ENCODE results near the gene P2RX3.

P2RX3 gene

GRCh38 chr11:57376095-57377090, 38.2 kb downstream of the P2RX3 start:
- no peak for DNase-seq

GRCh38 chr11:57377107-57377506, 39.0 kb downstream of the P2RX3 start:
- DNase-seq: no peak

GRCh38 chr11:57378186-57378585, 40.0 kb downstream of the P2RX3 start:
- no peak for DNase-seq

GRCh38 chr11:57379732-57380131, 41.6 kb downstream of the P2RX3 start:
- DNase-seq: no peak

GRCh38 chr11:57380975-57381374, 42.8 kb downstream of the P2RX3 start, which contains the start of gene PRG3:
Gene PRG3 (minus strand): TSS chr11:57381150. CDS start chr11:57380708, 442 bp downstream.
- no peak for DNase-seq

- DNase-seq: no peak
Observed at GRCh38 chr11:57386178-57386940, 48.2 kb downstream of the P2RX3 start.

- no peak for DNase-seq
Observed at GRCh38 chr11:57387289-57388030, 49.3 kb downstream of the P2RX3 start.

GRCh38 chr11:57390535-57390934, 52.4 kb downstream of the P2RX3 start, which contains the start of gene PRG2:
Gene PRG2 (minus strand): TSS chr11:57390650. CDS start chr11:57389944, 706 bp downstream.
- DNase-seq: no peak

GRCh38 chr11:57391111-57391510, 53.0 kb downstream of the P2RX3 start:
- DNase-seq: no peak

GRCh38 chr11:57391539-57391938, 53.4 kb downstream of the P2RX3 start:
- DNase-seq: no peak

- no peak for DNase-seq
Observed at GRCh38 chr11:57392066-57392762, 54.1 kb downstream of the P2RX3 start.

- DNase-seq: no peak
Observed at GRCh38 chr11:57392763-57393105, 54.6 kb downstream of the P2RX3 start.

GRCh38 chr11:57394203-57394965, 56.2 kb downstream of the P2RX3 start:
- no peak for DNase-seq

- DNase-seq: no peak
Observed at GRCh38 chr11:57395905-57396623, 57.9 kb downstream of the P2RX3 start.

- DNase-seq: no peak
Observed at GRCh38 chr11:57396744-57397143, 58.6 kb downstream of the P2RX3 start.

- no peak for DNase-seq
Observed at GRCh38 chr11:57397394-57397990, 59.3 kb downstream of the P2RX3 start.

- DNase-seq: no peak
Observed at GRCh38 chr11:57399221-57399620, 61.1 kb downstream of the P2RX3 start.

- DNase-seq: no peak
Observed at GRCh38 chr11:57399972-57400578, 61.9 kb downstream of the P2RX3 start.

- DNase-seq: no peak
Observed at GRCh38 chr11:57402188-57403002, 64.2 kb downstream of the P2RX3 start.

Measured in SHP77 treated with DMSO at 0.1 percent for 48 hours (cell line).